Cardiac fibroblast (primary cell): ENCODE measurements around the gene UNC45B.

Experiments
- DNase-seq, 2 donors: peaks; one replicate each; pipeline versions ENCODE4 v3.0.0 to v3.0.0-alpha.2; 2010; ENCODE audit warnings: low read depth in 2 of 2
- H3K4me3 ChIP-seq, 2 donors: replicated peaks in 1 of 2; 1 replicate in 1 of 2; 2 replicates in 1 of 2; pipeline ENCODE4 v1.5.1; 2011; ENCODE audit warnings: low read depth in 2 of 2, low read length in 2 of 2, mild to moderate bottlenecking in 2 of 2, moderate library complexity in 1 of 2
- CTCF ChIP-seq: IDR thresholded peaks from one replicate; pipeline ENCODE4 v1.5.1; 2011; ENCODE audit warnings: low read depth, mild to moderate bottlenecking, low read length, inconsistent platforms

UNC45B gene

DNA sequence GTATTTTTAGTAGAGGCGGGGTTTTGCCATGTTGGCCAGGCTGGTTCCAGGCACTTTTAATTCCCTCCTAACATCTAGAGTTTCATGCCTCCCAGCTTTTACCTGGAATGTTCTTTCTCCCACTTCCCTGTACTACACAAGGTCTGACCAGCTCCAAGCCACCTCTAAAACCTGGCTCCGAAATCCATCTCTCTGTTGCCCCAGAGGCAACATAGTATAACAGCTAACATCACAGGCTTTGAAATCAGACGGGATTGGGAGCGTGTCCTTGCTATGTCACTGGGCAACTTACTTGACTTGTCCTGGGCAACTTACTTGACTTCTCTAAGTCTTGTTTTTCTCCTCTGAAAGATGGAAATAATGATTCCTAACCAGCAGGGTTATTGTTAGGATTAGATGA lies 15.1 kb downstream of the UNC45B start:
- no peak for DNase-seq
- no peak for TF ChIP-seq CTCF
- no peak overlapping the region for H3K4me3 ChIP-seq

DNA sequence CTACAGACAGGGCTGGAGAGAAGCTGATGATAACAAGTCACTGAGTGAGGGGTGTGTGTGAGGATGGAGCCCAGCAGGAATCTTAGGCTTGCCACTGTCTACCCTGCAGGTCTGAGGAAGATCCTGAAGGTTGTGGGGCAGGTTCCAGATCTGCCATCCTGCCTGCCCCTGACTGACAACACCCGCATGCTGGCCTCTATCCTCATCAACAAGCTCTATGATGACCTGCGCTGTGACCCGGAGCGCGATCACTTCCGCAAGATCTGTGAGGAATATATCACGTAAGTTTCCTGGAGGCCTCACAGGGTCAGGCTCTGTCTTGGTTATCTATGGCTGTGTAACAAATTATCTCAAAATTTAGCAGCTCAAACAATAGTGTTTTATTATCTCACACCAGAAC lies 16.3 kb downstream of the UNC45B start:
- H3K4me3 ChIP-seq, result no peak overlapping the region
- no peak for DNase-seq
- no peak for TF ChIP-seq CTCF

DNA sequence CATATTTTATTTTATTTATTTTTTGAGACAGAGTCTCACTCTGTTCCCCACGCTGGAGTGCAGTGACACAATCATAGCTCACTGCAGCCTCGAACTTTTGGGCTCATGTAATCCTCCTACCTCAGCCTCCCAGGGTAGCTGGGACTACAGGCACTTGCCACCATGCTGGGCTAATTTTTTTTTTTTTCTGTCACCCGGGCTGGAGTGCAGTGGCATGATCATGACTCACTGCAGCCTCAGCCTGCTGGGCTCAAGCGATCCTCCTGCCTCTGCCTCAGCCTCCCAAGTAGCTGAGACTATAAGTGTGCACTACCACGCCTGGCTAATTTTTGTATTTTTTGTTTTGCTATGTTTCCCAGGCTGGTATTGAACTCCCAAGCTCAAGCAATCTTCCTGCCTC lies 17.1 kb downstream of the UNC45B start:
- DNase-seq, result no peak
- H3K4me3 ChIP-seq, result no peak overlapping the region
- TF ChIP-seq CTCF, result no peak

- TF ChIP-seq CTCF, result no peak
- DNase-seq, result no peak
- no peak overlapping the region for H3K4me3 ChIP-seq
Observed at GRCh38 chr17:35166526-35166925, 18.9 kb downstream of the UNC45B start.

DNA sequence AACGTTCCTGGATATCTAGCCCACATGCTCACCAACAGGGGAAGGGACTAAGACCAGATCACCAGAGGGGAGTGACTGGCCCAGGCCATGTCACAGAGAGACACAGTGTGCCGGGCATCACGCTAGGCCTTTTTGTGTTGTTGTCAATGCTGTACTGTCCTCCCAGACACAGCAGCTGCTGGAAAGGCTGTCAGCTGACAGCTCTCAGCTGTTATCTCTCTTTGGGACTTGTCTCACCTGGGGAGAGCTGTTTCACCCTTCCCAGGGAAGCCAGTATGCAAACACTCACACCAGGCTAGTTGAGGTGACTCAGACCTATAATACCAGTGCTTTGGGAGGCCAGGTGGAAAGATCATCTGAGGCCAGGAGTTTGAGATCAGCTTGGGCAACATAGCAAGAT lies 19.4 kb downstream of the UNC45B start:
- no peak for TF ChIP-seq CTCF
- DNase-seq, result no peak

DNA sequence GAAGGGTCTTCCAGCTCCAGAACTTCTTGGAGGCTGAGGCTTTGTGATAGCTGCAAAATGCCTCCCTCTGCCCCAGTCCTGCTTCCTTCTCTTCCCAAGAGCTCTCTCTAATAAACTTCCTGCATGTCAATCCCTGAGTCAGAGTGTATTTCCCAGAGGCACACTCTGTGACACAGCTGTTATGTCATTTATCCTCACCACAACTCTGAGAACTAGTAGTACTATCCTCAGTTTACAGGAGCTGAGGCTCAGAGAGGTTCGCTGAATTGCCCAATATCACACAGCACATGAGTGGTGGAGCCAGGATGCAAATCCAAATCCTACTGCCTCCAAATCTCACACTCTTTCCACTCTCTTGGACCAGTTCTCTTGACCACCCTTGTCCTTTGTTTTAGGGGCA lies 20.0 kb downstream of the UNC45B start:
- no peak overlapping the region for H3K4me3 ChIP-seq
- peak in 1 of 2 donors; percentile 59 for DNase-seq
- no peak for TF ChIP-seq CTCF

More for the DNA sequence above, 19.4 kb downstream of the UNC45B start:
- no peak overlapping the region for H3K4me3 ChIP-seq

GRCh38 chr17:35169835-35170363 lies 22.3 kb downstream of the UNC45B start:
- DNase-seq, result no peak
- TF ChIP-seq CTCF, result no peak
- no peak overlapping the region for H3K4me3 ChIP-seq
